HFF-Myc (cell line): ENCODE data around the gene OTUD4.
"Not testable (repeated sequence)": the region's sequence is repeated elsewhere in the genome, so short reads cannot be mapped to it uniquely, and the experiment has no call there.

Source experiments
- DNase-seq: peaks from one replicate; pipeline ENCODE4 v3.0.0-alpha.2; 2011; ENCODE audit warnings: low read depth; ENCODE audit errors: extremely low read depth
- H3K4me3 ChIP-seq: replicated peaks from 2 replicates; pipeline ENCODE4 v1.5.1; 2011; ENCODE audit warnings: low read depth, mild to moderate bottlenecking, control low read depth, low read length
- TF ChIP-seq, protein P1 (sequence below): IDR thresholded peaks from 2 replicates; pipeline ENCODE4 v1.5.1; 2012; ENCODE audit warnings: mild to moderate bottlenecking, low read depth, low read length, control low read depth; ENCODE audit errors: missing control alignments

The OTUD4 gene

GRCh38 chr4:145154573-145154972, 25.8 kb downstream of the OTUD4 start:
- no peak for DNase-seq
- no peak overlapping the region for H3K4me3 ChIP-seq
- TF ChIP-seq, protein P1, sequence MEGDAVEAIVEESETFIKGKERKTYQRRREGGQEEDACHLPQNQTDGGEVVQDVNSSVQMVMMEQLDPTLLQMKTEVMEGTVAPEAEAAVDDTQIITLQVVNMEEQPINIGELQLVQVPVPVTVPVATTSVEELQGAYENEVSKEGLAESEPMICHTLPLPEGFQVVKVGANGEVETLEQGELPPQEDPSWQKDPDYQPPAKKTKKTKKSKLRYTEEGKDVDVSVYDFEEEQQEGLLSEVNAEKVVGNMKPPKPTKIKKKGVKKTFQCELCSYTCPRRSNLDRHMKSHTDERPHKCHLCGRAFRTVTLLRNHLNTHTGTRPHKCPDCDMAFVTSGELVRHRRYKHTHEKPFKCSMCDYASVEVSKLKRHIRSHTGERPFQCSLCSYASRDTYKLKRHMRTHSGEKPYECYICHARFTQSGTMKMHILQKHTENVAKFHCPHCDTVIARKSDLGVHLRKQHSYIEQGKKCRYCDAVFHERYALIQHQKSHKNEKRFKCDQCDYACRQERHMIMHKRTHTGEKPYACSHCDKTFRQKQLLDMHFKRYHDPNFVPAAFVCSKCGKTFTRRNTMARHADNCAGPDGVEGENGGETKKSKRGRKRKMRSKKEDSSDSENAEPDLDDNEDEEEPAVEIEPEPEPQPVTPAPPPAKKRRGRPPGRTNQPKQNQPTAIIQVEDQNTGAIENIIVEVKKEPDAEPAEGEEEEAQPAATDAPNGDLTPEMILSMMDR = peak; percentile 38

DNA sequence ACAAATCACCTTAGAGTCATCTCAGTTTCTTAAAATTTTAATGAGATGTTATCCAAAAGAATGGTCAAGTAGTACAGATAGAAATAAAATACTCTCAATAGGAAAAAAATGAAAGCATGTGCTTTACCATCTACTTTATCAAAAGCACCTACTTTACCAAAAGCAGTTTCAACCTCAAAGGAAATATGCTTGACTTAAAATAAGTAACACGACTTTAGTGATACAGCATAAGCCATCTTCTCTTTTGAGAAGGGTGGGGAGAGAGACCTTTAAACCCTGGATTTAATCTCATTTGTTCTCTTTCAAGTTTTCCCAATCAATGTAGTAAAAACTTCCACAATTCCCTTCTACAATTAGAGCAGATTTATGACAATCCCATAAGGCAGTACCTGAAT, 26.5 kb downstream of the OTUD4 start:
- no peak for DNase-seq
- TF ChIP-seq, protein P1 = no peak

GRCh38 chr4:145153181-145153903, 27.0 kb downstream of the OTUD4 start:
- H3K4me3 ChIP-seq = no peak overlapping the region
- TF ChIP-seq, protein P1 = no peak
- DNase-seq = no peak

More for the DNA sequence above, 26.5 kb downstream of the OTUD4 start:
- H3K4me3 ChIP-seq = no peak overlapping the region

DNA sequence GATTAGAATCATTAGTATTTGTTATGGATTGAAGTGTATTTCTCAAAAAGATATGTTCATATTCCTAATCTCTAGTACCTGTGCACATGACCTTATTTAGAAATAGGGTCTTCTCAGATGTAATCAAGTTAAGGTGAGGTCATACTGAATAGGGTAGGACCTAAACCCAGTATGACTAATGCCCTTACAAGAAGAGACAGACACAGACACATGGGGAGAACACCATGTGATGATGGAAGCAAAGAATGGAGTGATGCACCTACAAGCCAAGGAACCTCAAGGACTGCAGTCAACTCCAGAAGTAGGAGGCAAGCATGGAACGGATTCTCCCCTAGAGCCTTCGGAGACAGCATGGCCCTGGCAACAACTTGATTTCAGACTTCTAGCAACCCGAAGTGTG, 31.4 kb downstream of the OTUD4 start:
- TF ChIP-seq, protein P1 = no peak
- no peak overlapping the region for H3K4me3 ChIP-seq
- no peak for DNase-seq

DNA sequence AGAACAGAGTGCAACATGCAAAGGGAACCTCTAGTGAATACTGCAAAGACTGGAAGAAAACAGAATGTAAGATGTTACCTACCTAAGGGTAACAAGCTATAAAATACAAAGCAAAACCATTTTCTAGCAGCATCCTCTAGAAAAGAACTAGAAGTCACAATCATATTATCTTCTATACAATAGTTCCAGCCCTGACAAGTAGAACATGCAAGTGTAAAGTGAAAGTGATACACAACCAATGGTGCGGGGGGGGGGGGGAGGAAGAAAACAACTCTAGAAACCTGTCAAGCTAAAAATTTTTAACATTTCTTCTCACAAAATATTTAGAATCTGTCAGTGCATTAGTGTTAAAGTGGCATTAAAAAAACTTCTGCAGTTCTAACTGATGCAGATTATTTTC, 44.2 kb downstream of the OTUD4 start:
- not testable (repeated sequence) for H3K4me3 ChIP-seq, DNase-seq

DNA sequence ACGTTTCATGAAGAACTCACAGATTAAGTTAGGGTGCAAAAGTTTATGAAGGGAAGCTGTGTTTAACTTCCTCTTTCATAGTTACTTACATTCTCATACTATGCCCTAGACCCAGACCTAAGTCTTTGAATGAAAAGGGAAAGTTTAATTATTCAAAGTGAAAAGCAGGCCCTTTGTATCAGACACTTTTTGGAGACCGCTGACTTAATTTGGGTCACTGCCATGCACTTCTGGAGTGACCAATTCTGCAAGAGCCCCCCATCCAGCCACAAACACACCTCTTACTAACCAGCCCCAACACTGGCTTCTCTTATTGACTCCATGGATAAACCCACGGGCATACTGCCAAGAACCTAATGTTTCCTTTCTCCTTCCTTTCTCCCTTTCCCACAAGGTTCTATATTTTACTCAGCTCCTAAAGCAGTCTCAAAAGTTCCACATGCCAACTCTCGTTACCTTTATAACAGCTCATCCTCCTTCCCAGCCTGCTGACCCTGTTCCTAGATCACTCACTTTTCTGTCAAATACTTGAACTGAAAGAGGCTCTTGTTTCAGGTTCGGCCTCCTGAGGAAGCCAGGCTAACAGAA, 47.8 kb downstream of the OTUD4 start:
- no peak for DNase-seq
- no peak overlapping the region for H3K4me3 ChIP-seq
- TF ChIP-seq, protein P1 = no peak

GRCh38 chr4:145131848-145132247, 48.5 kb downstream of the OTUD4 start:
- no peak for DNase-seq
- H3K4me3 ChIP-seq = no peak overlapping the region
- TF ChIP-seq, protein P1 = no peak
